ENCODE measurements around the gene YPEL1. TPM values are rescaled to one million over a fixed set of nuclear protein-coding genes. Genes with fewer than 3 reads are reported as not detected.

Gene YPEL1
- total RNA-seq, result 5.0 and 8.7 TPM in 2 replicates

- DNase-seq (ENCODE audit: extremely low read depth, low read depth, low spot score), result peak; percentile 9
Observed at GRCh38 chr22:21735200-21736083, at the start of gene YPEL1. TSS of gene YPEL1 (minus strand) at chr22:21735794. CDS start at chr22:21710744, 25,050 bp downstream.

- no peak for DNase-seq (ENCODE audit: extremely low read depth, low read depth, low spot score)
Observed at GRCh38 chr22:21780259-21780658, 44.7 kb upstream of the YPEL1 start.

GRCh38 chr22:21779444-21779843, 43.9 kb upstream of the YPEL1 start:
- DNase-seq (ENCODE audit: extremely low read depth, low read depth, low spot score), result no peak

GRCh38 chr22:21778705-21779363, 43.2 kb upstream of the YPEL1 start:
- no peak for DNase-seq (ENCODE audit: extremely low read depth, low read depth, low spot score)

GRCh38 chr22:21771631-21771976, 36.0 kb upstream of the YPEL1 start:
- no peak for DNase-seq (ENCODE audit: extremely low read depth, low read depth, low spot score)

- no peak for DNase-seq (ENCODE audit: extremely low read depth, low read depth, low spot score)
Observed at GRCh38 chr22:21768435-21768834, 32.8 kb upstream of the YPEL1 start.

GRCh38 chr22:21766691-21767462, 31.3 kb upstream of the YPEL1 start:
- no peak for DNase-seq (ENCODE audit: extremely low read depth, low read depth, low spot score)

GRCh38 chr22:21765909-21766529, 30.4 kb upstream of the YPEL1 start:
- DNase-seq (ENCODE audit: extremely low read depth, low read depth, low spot score), result no peak

GRCh38 chr22:21764038-21764804, 28.6 kb upstream of the YPEL1 start:
- no peak for DNase-seq (ENCODE audit: extremely low read depth, low read depth, low spot score)

GRCh38 chr22:21762712-21763581, 27.4 kb upstream of the YPEL1 start:
- no peak for DNase-seq (ENCODE audit: extremely low read depth, low read depth, low spot score)

GRCh38 chr22:21761994-21762680, 26.5 kb upstream of the YPEL1 start:
- no peak for DNase-seq (ENCODE audit: extremely low read depth, low read depth, low spot score)

GRCh38 chr22:21761086-21761485, 25.5 kb upstream of the YPEL1 start:
- no peak for DNase-seq (ENCODE audit: extremely low read depth, low read depth, low spot score)

- DNase-seq (ENCODE audit: extremely low read depth, low read depth, low spot score), result no peak
Observed at GRCh38 chr22:21760640-21761039, 25.0 kb upstream of the YPEL1 start.

GRCh38 chr22:21759646-21760376, 24.2 kb upstream of the YPEL1 start:
- DNase-seq (ENCODE audit: extremely low read depth, low read depth, low spot score), result no peak

GRCh38 chr22:21759093-21759492, 23.5 kb upstream of the YPEL1 start:
- no peak for DNase-seq (ENCODE audit: extremely low read depth, low read depth, low spot score)

GRCh38 chr22:21758091-21758864, 22.7 kb upstream of the YPEL1 start:
- DNase-seq (ENCODE audit: extremely low read depth, low read depth, low spot score), result no peak

- no peak for DNase-seq (ENCODE audit: extremely low read depth, low read depth, low spot score)
Observed at GRCh38 chr22:21755851-21756284, 20.3 kb upstream of the YPEL1 start.
